HG03196 (cell line): ENCODE measurements around the gene SLC25A34.

Source experiments
- ATAC-seq: cut with Tn5 transposase; IDR thresholded peaks from one replicate; pipeline ENCODE4 v1.9.1; 2021; ENCODE audit not compliant: unreplicated experiment

The SLC25A34 gene

GRCh38 chr1:15712168-15712567 is 23.9 kb upstream of the SLC25A34 start:
- ATAC-seq: no peak

- ATAC-seq: no peak
Observed at GRCh38 chr1:15714406-15715136, 21.5 kb upstream of the SLC25A34 start.

- ATAC-seq: no peak
Observed at GRCh38 chr1:15717418-15718125, 18.5 kb upstream of the SLC25A34 start.

GRCh38 chr1:15718199-15718601 is 17.9 kb upstream of the SLC25A34 start:
- ATAC-seq: no peak

GRCh38 chr1:15719381-15720120 is 16.5 kb upstream of the SLC25A34 start:
- ATAC-seq: no peak

GRCh38 chr1:15720861-15721260 is 15.2 kb upstream of the SLC25A34 start:
- no peak for ATAC-seq

- ATAC-seq: no peak
Observed at GRCh38 chr1:15722411-15722810, 13.6 kb upstream of the SLC25A34 start.

GRCh38 chr1:15722836-15723532 is 13.1 kb upstream of the SLC25A34 start:
- no peak for ATAC-seq

GRCh38 chr1:15723631-15724246 is 12.3 kb upstream of the SLC25A34 start:
- ATAC-seq: no peak

- ATAC-seq: no peak
Observed at GRCh38 chr1:15724949-15725880, 10.8 kb upstream of the SLC25A34 start.

- no peak for ATAC-seq
Observed at GRCh38 chr1:15726508-15726907, 9.6 kb upstream of the SLC25A34 start.

- no peak for ATAC-seq
Observed at GRCh38 chr1:15727021-15727420, 9.0 kb upstream of the SLC25A34 start.

GRCh38 chr1:15727424-15727823 is 8.6 kb upstream of the SLC25A34 start:
- no peak for ATAC-seq

- ATAC-seq: no peak
Observed at GRCh38 chr1:15727866-15728534, 8.1 kb upstream of the SLC25A34 start.

GRCh38 chr1:15728937-15729657 is 7.0 kb upstream of the SLC25A34 start:
- ATAC-seq: no peak

- no peak for ATAC-seq
Observed at GRCh38 chr1:15730423-15730822, 5.6 kb upstream of the SLC25A34 start.

GRCh38 chr1:15730936-15731335 is 5.1 kb upstream of the SLC25A34 start:
- ATAC-seq: no peak
